SK-N-SH treated with all-trans-retinoic acid at 6 μM for 48 hours (cell line): ENCODE measurements around the gene CH25H.

Experiments
- ATAC-seq: fragments of 200-7000 bp; cut with Tn5 transposase; 3 replicates; pipeline ENCODE4 v1.9.1; 2020; ENCODE audit warnings: mild to moderate bottlenecking, moderate library complexity
- ARNTL ChIP-seq: fragments of 450-650 bp; formaldehyde crosslinking; IDR thresholded peaks from 2 replicates; pipeline ENCODE4 v1.5.0; 2020; ENCODE audit warnings: low read depth, mild to moderate bottlenecking, moderate library complexity, borderline replicate concordance
- CSRNP3 ChIP-seq: fragments of 250-450 bp; sonication (Bioruptor Pico); IDR thresholded peaks from 2 replicates; pipeline ENCODE4 v1.5.1; 2021; ENCODE audit warnings: mild to moderate bottlenecking, moderate library complexity
- ESRRG ChIP-seq: fragments of 250-450 bp; sonication (Bioruptor Pico); IDR thresholded peaks from 2 replicates; pipeline ENCODE4 v1.6.1; 2021; ENCODE audit warnings: mild to moderate bottlenecking
- GLIS3 ChIP-seq: fragments of 250-450 bp; sonication (Bioruptor Pico); IDR thresholded peaks from 2 replicates; pipeline ENCODE4 v1.5.0; 2020; ENCODE audit warnings: mild to moderate bottlenecking, moderate library complexity
- ISL1 ChIP-seq: fragments of 250-450 bp; sonication (Bioruptor Pico); IDR thresholded peaks from 2 replicates; pipeline ENCODE4 v2.1.2; 2022; ENCODE audit warnings: mild to moderate bottlenecking, moderate library complexity
- OSR1 ChIP-seq: fragments of 250-450 bp; sonication (Bioruptor Pico); IDR thresholded peaks from 2 replicates; pipeline ENCODE4 v1.8.0; 2022; ENCODE audit warnings: moderate library complexity, mild to moderate bottlenecking, inconsistent platforms
- PATZ1 ChIP-seq: fragments of 250-450 bp; sonication (Bioruptor Pico); IDR thresholded peaks from 2 replicates; pipeline ENCODE4 v1.8.0; 2020; ENCODE audit warnings: mild to moderate bottlenecking, moderate library complexity, borderline replicate concordance
- POU6F1 ChIP-seq: fragments of 250-450 bp; sonication (Bioruptor Pico); IDR thresholded peaks from 2 replicates; pipeline ENCODE4 v1.8.0; 2021; ENCODE audit warnings: low read depth, mild to moderate bottlenecking, moderate library complexity, borderline replicate concordance
- PPARA ChIP-seq: fragments of 250-450 bp; sonication (Bioruptor Pico); IDR thresholded peaks from 2 replicates; pipeline ENCODE4 v1.5.0; 2020; ENCODE audit warnings: mild to moderate bottlenecking, borderline replicate concordance
- RARB ChIP-seq: fragments of 250-450 bp; sonication (Bioruptor Pico); IDR thresholded peaks from 2 replicates; pipeline ENCODE4 v1.8.0; 2021; ENCODE audit warnings: mild to moderate bottlenecking, moderate library complexity
- SNAI2 ChIP-seq: fragments of 250-450 bp; sonication (Bioruptor Pico); IDR thresholded peaks from 2 replicates; pipeline ENCODE4 v1.5.0; 2020; ENCODE audit warnings: mild to moderate bottlenecking, moderate library complexity
- TCF4 ChIP-seq: fragments of 250-450 bp; sonication (Bioruptor Pico); IDR thresholded peaks from 2 replicates; pipeline ENCODE4 v1.8.0; 2021; ENCODE audit warnings: mild to moderate bottlenecking, moderate library complexity, borderline replicate concordance
- TOX ChIP-seq: fragments of 250-450 bp; sonication (Bioruptor Pico); IDR thresholded peaks from 2 replicates; pipeline ENCODE4 v1.8.0; 2021; ENCODE audit warnings: mild to moderate bottlenecking, moderate library complexity, borderline replicate concordance
- TSHZ2 ChIP-seq: fragments of 250-450 bp; sonication (Bioruptor Pico); IDR thresholded peaks from 2 replicates; pipeline ENCODE4 v1.5.0; 2020; ENCODE audit warnings: mild to moderate bottlenecking, moderate library complexity
- ZC3H10 ChIP-seq: fragments of 250-450 bp; sonication (Bioruptor Pico); IDR thresholded peaks from 2 replicates; pipeline ENCODE4 v1.5.1; 2021; ENCODE audit warnings: mild to moderate bottlenecking, moderate library complexity
- ZFP3 ChIP-seq: fragments of 250-450 bp; sonication (Bioruptor Pico); IDR thresholded peaks from 2 replicates; pipeline ENCODE4 v1.5.0; 2020; ENCODE audit warnings: mild to moderate bottlenecking, moderate library complexity
- ZNF565 ChIP-seq: fragments of 450-650 bp; formaldehyde crosslinking; conservative IDR thresholded peaks from 2 replicates; pipeline ENCODE4 v1.5.0; 2020; ENCODE audit warnings: low read depth, mild to moderate bottlenecking, moderate library complexity
- ZNF70 ChIP-seq: fragments of 450-650 bp; formaldehyde crosslinking; IDR thresholded peaks from 2 replicates; pipeline ENCODE4 v1.5.0; 2020; ENCODE audit warnings: mild to moderate bottlenecking, moderate library complexity
- ZNF8 ChIP-seq: fragments of 450-650 bp; formaldehyde crosslinking; IDR thresholded peaks from 2 replicates; pipeline ENCODE4 v1.5.0; 2020; ENCODE audit warnings: mild to moderate bottlenecking, moderate library complexity

The CH25H gene

GRCh38 chr10:89164920-89165319 lies 42.2 kb downstream of the CH25H start:
- TF ChIP-seq ZNF8 (CRISPR knock-in tag) (no peak), ISL1 (CRISPR knock-in tag) (no peak), ESRRG (CRISPR knock-in tag) (no peak), RARB (no peak), SNAI2 (no peak), TSHZ2 (CRISPR knock-in tag) (no peak), PATZ1 (CRISPR knock-in tag) (no peak), TOX (CRISPR knock-in tag) (no peak), ARNTL (no peak), ZFP3 (no peak), CSRNP3 (CRISPR knock-in tag) (no peak), GLIS3 (no peak), POU6F1 (CRISPR knock-in tag) (no peak)
- no peak for ATAC-seq

GRCh38 chr10:89164080-89164479 lies 43.0 kb downstream of the CH25H start:
- ATAC-seq, result no peak
- TF ChIP-seq ZFP3 (no peak), POU6F1 (CRISPR knock-in tag) (no peak), TOX (CRISPR knock-in tag) (no peak), ZNF565 (CRISPR knock-in tag) (no peak), PPARA (CRISPR knock-in tag) (no peak), ZNF8 (CRISPR knock-in tag) (no peak), ZC3H10 (CRISPR knock-in tag) (no peak)
- TF ChIP-seq, all 23 proteins: peak for 0

GRCh38 chr10:89163265-89163995 lies 43.7 kb downstream of the CH25H start:
- TF ChIP-seq SNAI2, result no peak
- TF ChIP-seq OSR1, result no peak
- TF ChIP-seq ESRRG (CRISPR knock-in tag), result no peak
- no peak for TF ChIP-seq ZFP3
- TF ChIP-seq PATZ1 (CRISPR knock-in tag), result no peak
- no peak for TF ChIP-seq ZNF70 (CRISPR knock-in tag)
- TF ChIP-seq TCF4, result no peak
- no peak for ATAC-seq
